RCC 7860 (cell line): Measurements from ENCODE around the gene RPL18.

Source experiments
- DNase-seq: peaks from one replicate; pipeline ENCODE4 v3.0.0-alpha.2; 2015; ENCODE audit warnings: low spot score
- FAIRE-seq: peaks from 2 replicates; lab custom pipeline; 2012; peaks lifted over from hg19 to GRCh38; lab: Jason Lieb, UNC

Gene RPL18

DNA sequence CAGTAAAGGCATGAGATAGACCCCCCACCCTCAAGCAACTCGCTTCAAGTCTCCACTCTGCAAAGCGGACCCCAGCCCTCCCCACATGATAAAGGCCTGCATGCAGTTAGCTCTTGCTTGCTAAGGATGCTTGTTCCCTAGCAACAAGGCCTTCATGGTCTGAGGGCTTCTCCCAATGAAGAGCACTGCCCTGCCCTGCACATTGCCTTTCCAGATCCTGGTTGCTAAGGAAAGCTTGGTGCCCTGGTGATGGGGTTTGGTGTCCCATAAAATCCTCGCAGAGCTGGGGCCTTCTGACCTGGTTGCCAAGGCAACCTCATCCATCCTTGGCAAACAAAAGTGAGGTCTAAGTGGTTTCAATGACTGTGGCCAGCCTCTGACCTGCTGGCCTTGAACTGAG is 12.2 kb upstream of the RPL18 start:
- FAIRE-seq = no peak
- DNase-seq = no peak

DNA sequence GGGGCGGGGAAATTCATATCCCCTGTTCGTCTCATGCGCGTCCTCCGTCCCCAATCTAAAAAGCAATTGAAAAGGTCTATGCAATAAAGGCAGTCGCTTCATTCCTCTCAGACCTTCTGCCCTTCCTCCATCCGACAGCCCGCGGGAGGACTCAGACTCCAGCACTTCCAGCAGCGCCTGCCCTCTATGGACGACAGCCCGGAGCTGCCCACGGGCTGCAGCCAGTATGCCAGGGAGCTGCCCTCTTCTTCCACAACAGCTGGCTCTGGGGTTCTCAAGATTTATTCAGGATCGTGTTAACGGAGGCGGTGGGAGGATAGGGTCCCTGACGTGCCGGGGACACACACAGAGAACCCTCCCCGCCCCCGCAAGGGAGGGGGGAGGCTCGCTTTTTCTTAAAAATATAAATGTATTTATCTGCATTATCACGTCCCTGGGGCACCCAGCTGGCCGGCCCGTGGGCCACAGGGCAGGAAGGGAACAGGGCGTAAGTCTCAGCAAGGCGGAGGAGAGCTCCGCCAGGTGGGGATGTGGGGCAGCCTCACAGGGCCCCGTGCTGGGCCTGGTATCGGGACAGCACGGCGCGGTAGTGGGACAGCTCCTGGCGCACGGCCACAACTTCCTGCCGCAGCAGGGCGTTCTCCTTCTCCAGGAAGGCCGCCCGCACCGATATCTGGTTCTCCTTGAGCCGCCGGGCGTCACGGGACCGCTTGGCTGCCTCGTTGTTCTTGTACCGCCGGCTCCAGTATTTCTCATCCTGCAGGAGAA is 11.5 kb upstream of the RPL18 start:
- DNase-seq = no peak
- no peak for FAIRE-seq

DNA sequence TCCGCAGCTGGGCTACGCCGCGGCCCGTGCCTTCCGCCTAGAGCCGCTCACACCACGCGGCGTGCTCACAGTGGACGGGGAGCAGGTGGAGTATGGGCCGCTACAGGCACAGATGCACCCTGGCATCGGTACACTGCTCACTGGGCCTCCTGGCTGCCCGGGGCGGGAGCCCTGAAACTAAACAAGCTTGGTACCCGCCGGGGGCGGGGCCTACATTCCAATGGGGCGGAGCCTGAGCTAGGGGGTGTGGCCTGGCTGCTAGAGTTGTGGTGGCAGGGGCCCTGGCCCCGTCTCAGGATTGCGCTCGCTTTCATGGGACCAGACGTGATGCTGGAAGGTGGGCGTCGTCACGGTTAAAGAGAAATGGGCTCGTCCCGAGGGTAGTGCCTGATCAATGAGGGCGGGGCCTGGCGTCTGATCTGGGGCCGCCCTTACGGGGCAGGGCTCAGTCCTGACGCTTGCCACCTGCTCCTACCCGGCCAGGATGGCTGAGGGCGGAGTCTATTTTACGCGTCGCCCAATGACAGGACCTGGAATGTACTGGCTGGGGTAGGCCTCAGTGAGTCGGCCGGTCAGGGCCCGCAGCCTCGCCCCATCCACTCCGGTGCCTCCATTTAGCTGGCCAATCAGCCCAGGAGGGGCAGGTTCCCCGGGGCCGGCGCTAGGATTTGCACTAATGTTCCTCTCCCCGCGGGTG is 10.8 kb upstream of the RPL18 start:
- FAIRE-seq (no peak), DNase-seq (no peak)

DNA sequence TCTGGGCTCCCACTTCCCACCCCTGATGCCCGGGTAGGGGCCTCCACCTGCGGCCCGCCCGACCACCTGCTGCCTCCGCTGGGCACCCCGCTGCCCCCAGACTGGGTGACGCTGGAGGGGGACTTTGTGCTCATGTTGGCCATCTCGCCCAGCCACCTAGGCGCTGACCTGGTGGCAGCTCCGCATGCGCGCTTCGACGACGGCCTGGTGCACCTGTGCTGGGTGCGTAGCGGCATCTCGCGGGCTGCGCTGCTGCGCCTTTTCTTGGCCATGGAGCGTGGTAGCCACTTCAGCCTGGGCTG is 10.3 kb upstream of the RPL18 start:
- DNase-seq (no peak), FAIRE-seq (no peak)

DNA sequence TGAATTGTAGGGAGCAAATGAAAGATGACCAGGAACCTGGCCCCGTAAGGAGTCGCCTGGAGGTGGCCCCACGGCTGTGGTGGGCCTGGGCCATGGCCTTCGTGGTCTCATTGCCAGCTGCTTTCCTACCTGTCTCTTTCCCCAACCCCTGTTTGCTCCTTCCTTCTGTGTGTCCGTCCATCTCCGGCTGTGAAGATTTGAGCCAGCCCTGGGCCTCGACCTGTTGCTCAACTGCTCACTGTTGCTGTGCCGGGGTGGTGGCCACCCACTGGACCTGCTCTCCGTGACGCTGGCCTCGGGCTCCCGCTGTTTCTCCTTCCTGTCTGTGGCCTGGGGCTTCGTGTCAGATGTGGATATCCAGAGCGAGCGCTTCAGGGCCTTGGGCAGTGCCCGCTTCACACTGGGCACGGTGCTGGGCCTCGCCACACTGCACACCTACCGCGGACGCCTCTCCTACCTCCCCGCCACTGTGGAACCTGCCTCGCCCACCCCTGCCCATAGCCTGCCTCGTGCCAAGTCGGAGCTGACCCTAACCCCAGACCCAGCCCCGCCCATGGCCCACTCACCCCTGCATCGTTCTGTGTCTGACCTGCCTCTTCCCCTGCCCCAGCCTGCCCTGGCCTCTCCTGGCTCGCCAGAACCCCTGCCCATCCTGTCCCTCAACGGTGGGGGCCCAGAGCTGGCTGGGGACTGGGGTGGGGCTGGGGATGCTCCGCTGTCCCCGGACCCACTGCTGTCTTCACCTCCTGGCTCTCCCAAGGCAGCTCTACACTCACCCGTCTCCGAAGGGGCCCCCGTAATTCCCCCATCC is 9.7 kb upstream of the RPL18 start:
- DNase-seq (no peak), FAIRE-seq (no peak)

DNA sequence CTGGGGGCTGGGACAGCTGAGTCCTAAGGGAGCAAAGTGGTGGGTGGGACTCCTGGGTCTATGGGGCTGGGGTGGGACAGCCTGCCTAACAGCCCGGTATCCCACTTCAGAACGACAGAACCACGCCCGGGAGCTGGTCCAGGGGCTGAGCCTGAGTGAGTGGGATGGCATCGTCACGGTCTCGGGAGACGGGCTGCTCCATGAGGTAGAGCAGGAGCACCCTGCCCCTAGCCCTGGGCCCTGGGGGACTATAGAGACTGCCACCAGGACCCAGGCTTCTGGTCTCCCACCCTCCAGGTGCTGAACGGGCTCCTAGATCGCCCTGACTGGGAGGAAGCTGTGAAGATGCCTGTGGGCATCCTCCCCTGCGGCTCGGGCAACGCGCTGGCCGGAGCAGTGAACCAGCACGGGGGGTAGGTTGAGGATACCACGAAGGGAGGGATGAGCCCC is 8.9 kb upstream of the RPL18 start:
- DNase-seq = no peak
- FAIRE-seq = no peak

DNA sequence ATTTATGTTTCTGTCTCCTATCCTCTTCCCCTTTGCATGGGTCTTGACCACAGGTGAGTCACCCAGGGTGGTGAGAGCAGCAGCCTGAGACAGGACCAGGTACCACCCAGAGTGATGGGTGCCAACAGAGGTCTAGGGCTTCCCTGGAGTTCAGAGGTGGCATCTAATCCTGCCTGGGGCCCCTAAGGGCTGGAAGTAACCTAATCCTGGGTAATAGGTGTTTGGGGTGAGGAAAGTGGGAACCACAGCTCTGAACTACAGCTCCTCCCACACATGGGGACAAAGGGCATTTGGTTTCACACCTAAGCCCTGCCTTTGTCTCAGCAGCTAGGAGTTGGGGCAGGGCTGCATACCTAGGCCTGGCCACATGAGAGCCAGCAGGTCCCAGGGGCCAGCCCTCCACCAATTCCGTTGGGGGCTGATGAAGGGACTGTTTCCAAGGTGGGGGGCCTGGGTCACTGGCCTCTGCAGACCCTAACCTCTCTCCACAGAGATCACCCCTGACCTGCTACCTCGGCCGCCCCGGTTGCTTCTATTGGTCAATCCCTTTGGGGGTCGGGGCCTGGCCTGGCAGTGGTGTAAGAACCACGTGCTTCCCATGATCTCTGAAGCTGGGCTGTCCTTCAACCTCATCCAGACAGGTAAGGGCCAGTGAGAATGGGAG is 8.4 kb upstream of the RPL18 start:
- FAIRE-seq (no peak), DNase-seq (peak; percentile 30)

DNA sequence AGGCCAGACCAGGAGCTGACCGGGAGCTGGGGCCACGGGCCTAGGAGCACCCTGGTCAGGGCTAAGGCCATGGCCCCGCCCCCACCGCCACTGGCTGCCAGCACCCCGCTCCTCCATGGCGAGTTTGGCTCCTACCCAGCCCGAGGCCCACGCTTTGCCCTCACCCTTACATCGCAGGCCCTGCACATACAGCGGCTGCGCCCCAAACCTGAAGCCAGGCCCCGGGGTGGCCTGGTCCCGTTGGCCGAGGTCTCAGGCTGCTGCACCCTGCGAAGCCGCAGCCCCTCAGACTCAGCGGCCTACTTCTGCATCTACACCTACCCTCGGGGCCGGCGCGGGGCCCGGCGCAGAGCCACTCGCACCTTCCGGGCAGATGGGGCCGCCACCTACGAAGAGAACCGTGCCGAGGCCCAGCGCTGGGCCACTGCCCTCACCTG is 6.9 kb upstream of the RPL18 start:
- DNase-seq (no peak), FAIRE-seq (no peak)

DNA sequence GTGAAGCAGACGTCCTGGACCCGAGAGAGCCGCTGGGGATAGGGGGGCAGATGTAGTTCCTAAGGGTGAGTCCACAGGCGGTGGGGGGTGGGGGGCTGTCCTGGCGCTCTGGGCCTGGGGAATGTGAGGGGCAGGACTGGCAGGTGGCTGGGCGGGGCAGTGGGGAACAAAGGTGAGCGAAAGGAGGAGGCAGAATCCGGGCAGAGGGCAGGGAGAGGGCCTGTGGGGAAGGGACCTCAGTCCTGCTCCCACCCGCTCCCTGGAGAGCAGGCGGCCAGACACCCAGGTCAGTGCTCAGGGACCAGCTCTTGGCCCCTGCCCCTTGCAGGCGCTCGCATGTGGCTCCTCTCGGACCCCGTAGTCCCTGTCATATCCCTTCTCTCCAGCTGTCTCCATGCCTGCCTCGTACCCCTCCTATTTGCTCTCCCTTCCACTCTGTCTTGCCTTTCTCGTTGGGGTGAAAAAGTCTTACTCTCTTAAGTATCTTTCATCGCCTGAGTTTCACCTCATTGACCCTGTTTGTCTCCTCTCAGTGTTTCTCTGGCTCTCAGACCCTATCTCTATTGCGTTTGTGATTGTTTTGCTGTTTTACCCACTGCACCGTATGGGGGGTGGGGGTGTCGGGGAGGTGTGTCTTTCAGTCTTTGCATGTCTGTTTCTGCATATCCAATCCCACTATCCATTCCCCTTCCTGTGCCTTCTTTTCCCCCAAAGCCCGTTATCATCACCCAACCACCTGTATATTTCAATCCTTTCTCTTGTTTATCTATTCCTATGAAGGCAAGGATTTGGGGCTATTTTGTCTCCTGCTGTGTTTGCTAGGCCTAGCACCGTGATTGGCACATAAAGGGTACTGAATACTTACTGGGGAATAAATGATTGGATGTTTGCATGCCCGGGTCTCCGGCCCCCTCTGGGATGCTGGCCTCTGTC is 6.1 kb upstream of the RPL18 start:
- FAIRE-seq (no peak), DNase-seq (no peak)

DNA sequence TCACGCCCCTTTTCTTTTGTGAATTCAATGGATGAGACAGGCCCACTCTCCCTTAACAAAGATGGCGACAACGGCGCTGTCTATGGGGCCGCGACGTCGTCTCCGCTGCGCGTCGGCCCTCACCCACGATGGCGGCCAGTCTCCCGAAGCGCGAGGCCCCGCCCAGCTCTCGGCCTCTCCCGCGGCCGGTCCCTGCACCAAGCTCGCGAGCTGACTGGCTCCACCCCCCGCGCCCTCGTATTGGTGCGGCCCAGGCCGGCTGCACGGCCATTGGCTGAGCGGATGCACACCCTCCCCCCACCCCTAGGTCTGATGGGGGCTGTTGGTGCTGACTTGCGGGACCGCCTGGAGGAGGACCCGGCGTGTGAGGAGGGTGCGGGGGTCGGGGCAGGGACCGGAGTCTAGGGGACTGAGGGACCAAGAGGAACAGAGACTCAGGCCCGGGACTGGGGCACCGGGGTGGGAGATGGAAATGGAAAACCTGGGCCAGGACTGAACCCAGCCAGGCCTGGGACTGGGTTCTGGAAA is 5.2 kb upstream of the RPL18 start:
- no peak for FAIRE-seq
- no peak for DNase-seq

DNA sequence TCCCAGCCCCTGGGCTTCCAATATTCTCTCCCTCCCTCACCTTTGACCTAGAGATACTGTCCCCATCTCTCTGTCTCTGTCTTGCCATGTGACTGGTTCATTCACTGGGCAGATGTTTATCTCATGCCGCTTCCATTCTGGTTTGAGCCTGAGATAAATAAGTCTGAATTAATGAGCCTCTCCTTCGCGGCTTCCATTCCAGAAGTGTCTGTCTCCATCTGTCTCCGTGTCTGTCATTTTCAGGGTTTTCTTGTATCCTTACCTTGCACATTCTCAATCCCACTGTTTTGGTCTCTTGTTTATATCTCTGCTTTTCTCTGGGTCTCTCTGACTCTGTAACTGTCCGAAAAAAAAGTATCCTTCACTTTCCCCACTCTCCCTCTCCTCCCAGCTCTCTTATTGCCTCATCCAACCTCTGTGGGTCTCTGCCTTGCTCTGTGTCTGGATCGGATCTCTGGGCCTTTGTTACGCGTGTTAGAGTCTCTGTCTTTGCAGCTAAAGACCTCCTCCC is 4.6 kb upstream of the RPL18 start:
- DNase-seq (no peak), FAIRE-seq (no peak)

DNA sequence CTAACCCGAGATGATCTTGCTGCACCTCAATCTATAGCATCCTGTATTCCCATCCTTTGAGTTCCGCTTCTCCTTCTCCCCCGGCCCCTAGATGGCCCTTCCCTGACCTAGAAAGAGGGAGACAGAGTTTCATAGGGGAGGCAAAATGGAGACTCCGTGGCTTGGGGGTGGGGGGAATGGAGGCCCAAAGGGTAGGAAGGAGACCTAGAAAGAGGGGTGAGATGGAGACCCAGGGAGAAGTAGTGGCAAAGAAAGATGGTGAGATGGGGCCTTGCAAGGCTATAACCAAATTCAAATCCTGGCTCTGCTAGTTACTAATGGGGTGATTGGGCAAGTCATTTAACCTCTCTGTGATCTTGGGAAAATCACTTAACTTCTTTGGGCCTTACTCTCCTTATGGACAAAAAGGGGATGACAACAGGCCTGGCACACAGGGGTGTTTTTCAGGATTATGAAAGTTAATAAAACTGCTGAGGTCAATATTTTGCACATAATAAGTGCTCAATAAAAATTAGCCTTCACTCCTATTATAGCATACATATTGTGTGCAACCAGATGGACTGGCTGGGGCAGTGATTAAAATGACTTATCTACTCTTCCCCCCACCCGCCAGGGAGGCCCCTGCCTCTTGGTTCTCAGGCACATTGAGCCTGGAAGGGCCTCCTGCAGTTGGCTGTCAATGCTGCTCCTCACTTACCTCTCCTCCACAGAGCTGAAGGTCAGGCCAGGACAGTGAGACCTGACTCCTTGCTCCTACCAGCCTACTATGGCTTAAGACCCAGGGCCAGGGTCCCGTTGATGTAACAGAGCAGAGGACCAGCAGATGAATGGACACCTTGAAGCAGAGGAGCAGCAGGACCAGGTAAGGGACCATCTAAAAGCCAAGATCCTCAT is 961 bp upstream of the RPL18 start:
- DNase-seq (no peak), FAIRE-seq (no peak)

DNA sequence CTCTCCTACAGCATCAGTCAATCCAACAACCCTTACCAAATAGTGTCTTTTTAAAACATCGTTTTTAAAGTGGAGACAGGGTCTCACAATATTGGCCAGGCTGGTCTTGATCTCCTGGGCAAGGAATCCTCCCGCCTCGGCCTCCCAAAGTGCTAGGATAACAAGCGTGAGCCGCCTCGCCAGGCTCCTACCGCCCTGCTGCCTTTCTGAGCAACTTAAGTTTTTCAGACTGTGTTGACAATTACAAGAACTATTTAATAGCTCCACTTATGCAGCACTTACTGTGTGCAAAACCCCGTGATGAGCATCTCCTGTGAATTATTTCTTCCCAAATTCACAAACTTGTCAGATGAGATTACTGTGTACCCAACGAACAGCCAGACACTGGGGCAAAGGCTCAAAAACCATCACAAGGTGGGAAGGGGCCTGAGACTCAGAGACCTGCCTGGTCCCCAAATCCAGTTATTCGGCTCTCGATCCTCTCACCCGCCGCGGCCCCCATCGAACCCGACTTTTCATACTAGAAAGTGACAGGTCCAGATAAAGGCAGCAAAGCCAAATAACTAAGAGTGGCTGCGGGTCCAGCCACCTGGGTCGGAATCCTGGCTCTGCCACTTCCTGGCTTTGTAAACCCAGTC is 581 bp downstream of the RPL18 start:
- FAIRE-seq = no peak
- no peak for DNase-seq

DNA sequence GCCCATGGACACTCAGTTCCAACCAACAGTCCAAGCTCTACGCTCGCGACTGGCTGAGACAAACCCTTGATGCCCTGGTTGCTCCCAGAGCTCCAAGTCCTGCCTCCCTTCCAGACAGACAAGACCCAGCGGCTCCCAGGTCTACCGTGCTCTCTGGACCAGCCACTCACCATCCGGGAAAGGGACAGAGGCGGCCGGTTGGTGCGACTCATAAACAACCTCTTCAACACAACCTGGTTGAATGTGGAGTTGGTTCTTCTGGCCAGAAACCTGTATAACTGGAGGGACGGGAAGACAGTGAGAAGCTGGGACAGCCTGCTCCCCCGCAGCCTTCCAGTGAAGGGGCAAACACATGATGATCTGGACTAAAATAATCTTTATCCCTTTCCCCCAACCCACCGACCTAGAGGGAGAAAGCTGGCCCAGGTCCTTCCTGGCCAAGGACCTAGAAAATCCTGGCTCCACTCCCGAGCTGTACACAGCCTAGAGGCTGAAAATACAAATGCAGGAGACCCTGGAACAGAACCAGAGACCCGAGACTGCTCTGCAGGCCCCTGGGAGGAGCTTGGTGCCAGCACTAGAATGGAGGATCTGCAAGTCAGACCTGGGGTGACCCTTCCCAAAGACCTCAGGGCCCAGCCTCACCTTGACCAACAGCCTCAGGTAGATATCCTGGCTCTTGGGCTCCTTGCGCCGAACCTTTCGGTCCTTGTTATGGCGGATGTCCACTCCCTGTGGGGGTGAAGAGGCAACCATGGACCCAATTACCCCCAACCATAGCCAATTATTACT is 1.6 kb downstream of the RPL18 start:
- DNase-seq (no peak), FAIRE-seq (no peak)

DNA sequence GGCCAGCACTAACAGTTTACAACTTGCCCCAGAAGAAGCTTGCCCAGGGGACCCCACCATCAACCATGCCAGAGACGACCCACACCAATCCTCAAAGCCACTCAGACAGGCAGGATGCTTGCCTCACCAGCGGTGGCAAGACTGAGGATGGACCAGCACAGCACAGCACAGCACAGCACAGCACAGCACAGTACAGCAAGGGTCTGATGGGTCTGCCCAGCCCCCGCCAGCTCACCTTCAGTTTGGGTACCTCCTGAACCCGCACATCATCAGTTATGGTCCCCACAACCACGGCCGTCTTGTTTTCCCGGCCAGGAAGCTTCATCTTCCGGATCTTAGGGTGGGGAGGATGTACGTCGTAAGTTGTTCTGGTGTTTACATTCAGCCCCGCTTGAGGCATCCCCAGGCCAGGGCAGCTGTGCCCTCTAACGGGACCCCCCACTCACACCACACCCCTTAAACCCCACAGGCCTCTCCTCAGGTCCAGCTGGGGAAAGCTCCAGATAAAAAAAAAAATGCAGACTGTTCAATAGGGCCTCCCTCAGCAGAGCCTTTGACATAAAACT is 2.4 kb downstream of the RPL18 start:
- no peak for FAIRE-seq

DNA sequence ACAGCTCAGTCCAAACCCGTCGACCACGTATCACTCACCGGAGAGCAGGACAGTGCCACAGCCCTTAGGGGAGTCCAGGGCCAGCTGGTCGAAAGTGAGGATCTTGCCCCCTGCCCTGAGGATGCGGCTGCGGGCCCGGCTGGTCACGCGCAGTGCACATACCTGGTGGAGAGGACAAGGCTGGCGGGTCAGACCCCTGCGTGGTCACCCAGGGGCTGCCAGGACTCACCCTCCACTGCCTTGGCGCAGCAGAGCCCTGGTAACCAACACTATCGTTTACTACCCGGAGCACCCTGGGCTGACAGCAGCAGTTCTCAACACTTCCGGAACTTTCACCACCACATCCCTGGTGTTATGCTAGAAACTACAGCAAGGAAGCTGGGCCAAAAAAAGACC is 2.9 kb downstream of the RPL18 start:
- no peak for DNase-seq
- FAIRE-seq = no peak

More for the DNA sequence above, 2.4 kb downstream of the RPL18 start:
- DNase-seq = no peak
